AG10803 (cell line): Measurements from ENCODE around the gene SNAP47.

Experiments
- DNase-seq: peaks from one replicate; pipeline ENCODE4 v3.0.0; 2010; ENCODE audit warnings: low read depth
- H3K4me3 ChIP-seq: 2 replicates; pipeline ENCODE4 v1.5.1; 2011; ENCODE audit warnings: mild to moderate bottlenecking, low read length, control low read depth
- TF ChIP-seq, protein P1 (sequence below): conservative IDR thresholded peaks from 2 replicates; pipeline ENCODE4 v1.5.1; 2011; ENCODE audit warnings: mild to moderate bottlenecking, low read length, control low read depth, inconsistent platforms

SNAP47 gene

DNA sequence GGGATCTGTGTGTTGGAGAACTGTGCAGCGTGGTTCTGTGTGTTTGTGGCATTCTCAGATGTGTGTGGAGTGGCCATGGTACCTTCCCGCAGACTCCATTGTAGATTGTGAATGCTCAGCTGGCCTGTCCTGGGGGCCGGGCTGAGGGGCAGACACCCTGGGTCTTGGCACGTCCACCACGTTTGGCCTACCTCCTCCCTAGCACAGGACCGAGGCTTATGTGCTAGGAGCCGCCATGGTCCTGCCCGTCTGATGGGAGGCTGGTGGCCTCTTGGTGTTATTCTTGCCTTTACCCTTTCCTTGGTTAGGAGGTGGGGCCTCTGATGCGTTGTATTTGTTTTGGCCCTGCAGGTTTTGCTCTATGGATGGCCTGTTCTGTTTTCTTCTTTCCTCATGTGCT, 25.1 kb downstream of the SNAP47 start:
- no peak for DNase-seq
- TF ChIP-seq, protein P1, sequence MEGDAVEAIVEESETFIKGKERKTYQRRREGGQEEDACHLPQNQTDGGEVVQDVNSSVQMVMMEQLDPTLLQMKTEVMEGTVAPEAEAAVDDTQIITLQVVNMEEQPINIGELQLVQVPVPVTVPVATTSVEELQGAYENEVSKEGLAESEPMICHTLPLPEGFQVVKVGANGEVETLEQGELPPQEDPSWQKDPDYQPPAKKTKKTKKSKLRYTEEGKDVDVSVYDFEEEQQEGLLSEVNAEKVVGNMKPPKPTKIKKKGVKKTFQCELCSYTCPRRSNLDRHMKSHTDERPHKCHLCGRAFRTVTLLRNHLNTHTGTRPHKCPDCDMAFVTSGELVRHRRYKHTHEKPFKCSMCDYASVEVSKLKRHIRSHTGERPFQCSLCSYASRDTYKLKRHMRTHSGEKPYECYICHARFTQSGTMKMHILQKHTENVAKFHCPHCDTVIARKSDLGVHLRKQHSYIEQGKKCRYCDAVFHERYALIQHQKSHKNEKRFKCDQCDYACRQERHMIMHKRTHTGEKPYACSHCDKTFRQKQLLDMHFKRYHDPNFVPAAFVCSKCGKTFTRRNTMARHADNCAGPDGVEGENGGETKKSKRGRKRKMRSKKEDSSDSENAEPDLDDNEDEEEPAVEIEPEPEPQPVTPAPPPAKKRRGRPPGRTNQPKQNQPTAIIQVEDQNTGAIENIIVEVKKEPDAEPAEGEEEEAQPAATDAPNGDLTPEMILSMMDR: no peak
- H3K4me3 ChIP-seq: no peak overlapping the region

DNA sequence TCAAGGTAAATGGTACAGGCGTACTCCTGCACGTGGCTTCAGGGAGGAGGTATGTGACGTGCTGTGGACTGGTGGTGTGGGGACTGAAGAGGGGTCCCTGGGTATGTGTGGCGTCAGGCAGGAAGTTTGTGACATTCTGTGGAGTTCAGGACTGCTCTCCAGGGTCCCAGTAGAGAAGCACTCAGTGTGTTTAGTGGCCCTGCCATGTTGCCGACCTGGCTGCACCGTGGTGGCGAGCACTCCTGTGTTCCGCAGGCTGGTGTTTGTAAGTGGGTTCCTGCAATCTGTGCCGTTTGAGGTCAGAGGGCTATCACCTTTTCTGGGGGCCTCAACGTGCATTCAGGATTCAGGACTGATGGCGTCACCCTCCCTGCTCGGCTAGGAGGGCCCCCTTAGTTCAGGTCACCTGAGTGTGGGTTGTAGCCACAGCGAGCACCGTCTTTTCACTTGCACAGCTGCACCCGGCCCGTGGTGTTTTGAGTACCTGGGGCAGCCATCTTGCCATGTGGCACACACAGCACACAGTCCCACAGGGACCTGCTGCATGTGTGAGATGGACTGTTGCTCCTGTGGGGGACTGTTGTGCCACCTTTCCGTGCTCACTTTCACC, 26.5 kb downstream of the SNAP47 start:
- H3K4me3 ChIP-seq: no peak overlapping the region
- DNase-seq: no peak
- TF ChIP-seq, protein P1: no peak

DNA sequence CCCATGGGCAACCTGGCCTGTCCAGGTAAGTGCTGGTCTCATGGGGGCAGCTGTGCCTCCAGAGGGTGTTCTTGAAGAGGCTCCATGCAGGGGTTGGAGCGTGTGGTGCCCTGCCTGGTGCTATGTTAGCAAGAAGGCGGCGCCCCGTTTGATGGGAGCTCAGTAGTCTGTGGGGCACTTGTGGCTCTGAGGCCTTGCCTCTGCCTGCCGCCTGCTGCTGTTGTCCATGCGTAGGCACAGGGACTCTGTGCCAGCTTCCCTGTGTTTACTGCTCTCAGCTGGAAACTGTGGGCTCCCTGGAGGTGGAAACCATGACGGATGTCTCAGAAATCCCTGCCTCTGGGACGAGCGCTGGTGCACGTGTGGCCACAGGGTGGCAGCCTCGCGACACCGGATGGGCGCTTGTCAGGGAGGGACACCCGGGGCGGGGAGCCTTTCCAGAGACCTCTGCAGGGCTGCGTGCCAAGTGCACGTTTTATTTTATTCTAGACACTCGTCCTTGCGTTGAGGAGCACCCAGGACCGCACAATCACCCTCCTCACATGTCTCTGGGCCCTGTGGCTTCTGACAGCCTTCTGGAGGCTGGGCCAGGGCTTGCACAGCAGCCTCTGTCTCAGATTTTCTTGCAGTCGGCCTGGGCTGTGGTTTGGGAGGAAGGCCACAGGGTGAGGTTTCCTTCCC, 27.1 kb downstream of the SNAP47 start:
- peak; percentile 72 for DNase-seq
- TF ChIP-seq, protein P1: peak; percentile 89
- no peak overlapping the region for H3K4me3 ChIP-seq

DNA sequence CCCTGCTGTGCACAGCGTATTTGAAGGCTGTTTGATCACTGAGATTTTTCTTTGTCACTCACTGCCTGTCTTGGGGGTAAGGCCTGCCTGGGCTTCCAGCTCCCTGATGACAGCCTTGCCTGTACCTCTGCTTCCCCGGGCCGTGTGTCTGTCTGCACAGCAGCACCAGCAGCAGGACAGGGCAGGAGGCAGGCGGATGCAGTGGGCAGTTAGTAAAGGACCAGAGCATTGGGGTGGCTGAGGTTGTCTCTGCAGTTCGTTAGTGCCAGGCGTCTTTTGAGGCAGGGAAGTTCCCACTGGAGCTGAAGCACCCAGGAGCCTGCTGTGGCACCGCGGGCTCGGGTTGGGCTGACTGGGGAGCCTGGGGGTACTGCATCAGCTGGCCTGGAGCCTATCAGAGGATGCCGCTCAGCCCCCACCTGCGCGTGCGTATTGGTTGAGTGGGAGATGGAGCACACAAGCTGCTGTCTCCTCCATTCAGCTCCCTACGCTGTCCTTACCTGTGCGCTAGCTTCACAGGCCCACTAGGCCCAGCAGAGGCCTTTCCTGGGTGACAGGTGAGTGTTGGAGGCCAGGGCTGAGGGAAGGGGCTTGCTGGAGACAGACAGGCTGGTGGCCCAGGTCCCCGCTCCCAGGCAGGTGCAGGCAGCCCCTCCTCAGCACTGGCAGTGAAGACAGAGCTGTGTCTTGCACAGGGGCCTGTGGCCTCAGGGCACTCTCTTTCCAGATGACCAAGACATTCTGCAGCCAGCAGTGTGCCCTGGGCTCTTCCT, 28.2 kb downstream of the SNAP47 start:
- no peak for DNase-seq
- TF ChIP-seq, protein P1: no peak
- no peak overlapping the region for H3K4me3 ChIP-seq

DNA sequence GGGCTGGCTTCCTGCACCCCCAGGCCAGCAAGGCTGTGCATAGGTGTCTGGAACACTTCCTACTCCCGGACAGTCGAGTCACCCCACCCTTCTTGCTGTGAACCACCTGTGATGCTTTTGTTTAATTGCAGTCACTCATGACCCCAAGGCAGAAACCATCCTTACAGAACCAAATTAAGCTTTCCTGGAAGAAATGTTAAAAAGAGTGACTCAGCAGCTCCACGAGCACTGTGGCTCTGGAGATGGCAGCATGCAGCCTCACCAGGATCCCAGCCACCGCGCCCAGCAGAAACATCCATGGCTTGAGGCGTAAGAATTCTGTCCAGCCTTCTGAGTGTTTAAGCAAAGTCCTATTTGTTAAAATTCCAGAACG, 28.8 kb downstream of the SNAP47 start:
- DNase-seq: peak; percentile 58
- no peak overlapping the region for H3K4me3 ChIP-seq
- TF ChIP-seq, protein P1: no peak

DNA sequence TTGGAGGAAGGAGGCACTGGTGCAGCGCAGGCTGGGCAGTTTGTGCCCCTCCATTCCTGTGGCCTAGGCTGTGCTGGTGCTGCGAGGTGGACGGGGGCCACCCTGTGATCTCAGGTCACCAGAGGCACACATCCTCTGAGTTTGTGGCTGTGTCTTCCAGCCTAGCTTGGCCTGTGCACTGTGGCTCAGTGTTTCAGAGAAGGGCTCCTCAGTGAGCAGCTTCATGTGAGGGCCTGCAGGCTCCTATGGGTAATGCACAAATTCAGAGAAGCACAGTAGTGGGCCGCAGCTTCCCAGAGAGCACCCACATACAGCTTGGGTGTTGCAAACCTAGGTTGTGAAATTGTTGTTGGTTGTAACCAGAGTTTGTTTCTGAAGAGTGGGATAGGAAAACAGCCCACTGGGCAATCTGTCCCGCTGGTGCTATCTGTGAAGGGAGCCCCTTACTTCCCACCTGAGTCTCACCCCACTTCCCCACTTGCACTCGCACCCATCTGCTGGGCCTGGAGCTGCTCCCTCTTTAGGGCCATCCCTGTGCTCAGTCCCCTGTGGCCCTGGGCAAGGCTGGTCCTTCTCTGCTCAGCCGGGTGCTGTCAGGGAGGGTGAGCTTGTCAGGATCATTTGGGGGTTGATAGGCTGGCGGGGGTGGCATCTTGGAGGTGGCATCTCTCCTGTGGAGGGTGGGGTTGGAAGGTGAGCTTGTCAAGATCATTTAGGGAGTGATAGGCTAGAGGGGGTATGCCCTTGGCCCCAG, 30.2 kb downstream of the SNAP47 start:
- TF ChIP-seq, protein P1: no peak
- no peak for DNase-seq
- H3K4me3 ChIP-seq: no peak overlapping the region
